NK-92 treated with Interleukin-12 subunit alpha and Interleukin-12 subunit beta, amount 100 ng/mL, for 24 hours (cell line): Measurements from ENCODE around the gene PTRHD1.
"Not testable (repeated sequence)": the region's sequence is repeated elsewhere in the genome, so short reads cannot be mapped to it uniquely, and the experiment has no call there.

Source experiments
- DNase-seq: peaks from one replicate; lab custom pipeline; 2025; lab: John Stamatoyannopoulos, UW

PTRHD1 gene

GRCh38 chr2:24792874-24793760, at the start of gene PTRHD1, which contains the start of gene CENPO:
Gene PTRHD1 (minus strand): TSS chr2:24793391. CDS start chr2:24793377, 14 bp downstream.
Gene CENPO (plus strand): TSS chr2:24793425. CDS start chr2:24793920, 495 bp downstream.
- DNase-seq: peak; percentile 92

- no peak for DNase-seq
Observed at GRCh38 chr2:24842081-24843050, 49.2 kb upstream of the PTRHD1 start.

GRCh38 chr2:24840962-24841945, 48.1 kb upstream of the PTRHD1 start:
- no peak for DNase-seq

GRCh38 chr2:24840164-24840869, 47.1 kb upstream of the PTRHD1 start:
- no peak for DNase-seq

- DNase-seq: no peak
Observed at GRCh38 chr2:24839729-24840128, 46.5 kb upstream of the PTRHD1 start.

DNA sequence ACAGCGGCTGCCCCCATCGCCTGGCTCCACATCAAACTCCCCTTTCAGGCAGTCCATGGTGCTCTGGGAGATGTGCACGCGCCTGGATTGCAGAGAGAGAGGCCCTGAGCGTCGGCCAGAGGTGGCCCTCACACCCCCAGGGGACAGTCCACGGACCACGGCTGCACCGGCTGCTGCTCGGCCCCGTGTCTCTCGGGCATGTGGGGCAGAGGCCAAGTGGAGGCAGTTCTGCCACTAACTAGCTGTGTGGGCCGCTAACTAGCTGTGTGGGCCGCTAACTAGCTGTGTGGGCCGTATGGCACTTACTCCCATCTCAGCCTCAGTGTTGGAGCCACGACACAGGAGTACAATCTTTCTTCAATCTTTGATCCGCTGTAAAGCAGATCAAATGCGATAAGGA, 45.4 kb upstream of the PTRHD1 start:
- no peak for DNase-seq

DNA sequence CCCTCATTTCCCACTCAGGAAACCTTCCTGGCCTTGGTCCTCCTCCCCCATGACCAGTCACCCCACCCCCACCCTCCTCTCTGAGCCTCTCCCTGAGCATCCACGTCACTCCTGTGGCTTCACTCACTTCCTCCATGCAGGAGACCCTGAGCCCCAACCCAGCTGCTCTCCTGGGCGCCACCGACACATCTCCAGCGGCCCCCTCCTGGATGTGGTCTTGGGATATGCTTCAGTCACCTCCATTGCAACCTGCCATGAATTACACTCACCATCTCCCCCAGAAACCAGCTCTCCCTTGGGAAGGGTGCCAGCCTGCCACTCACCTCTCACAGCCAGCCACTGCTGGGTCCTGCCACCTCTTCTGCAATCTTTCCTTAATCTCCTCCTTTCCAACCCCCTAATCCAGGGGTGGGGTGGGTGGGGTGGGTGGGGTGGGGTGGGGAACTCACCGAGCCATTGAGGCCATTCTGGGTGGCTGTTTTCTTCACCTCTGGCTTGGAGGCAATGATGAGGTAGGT, 44.9 kb upstream of the PTRHD1 start:
- DNase-seq: no peak

- no peak for DNase-seq
Observed at GRCh38 chr2:24836706-24837105, 43.5 kb upstream of the PTRHD1 start.

- no peak for DNase-seq
Observed at GRCh38 chr2:24836206-24836605, 43.0 kb upstream of the PTRHD1 start.

DNA sequence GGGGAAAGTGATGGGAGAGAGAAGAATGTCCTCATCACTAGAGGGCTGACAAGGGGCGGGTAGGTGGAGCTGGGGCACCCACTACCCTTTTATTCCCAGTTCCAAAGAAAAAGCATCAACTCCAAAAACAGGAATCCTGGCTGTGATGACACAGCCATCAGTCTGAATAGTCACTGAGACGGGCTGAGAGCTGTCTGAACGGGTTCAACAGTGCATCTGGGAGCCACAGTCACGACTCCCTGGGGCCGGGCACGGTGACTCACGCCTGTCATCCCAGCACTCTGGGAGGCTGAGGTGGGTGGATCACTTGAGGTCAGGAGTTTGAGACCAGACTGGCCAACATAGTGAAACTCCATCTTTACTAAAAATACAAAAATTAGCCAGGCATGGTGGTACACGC, 42.2 kb upstream of the PTRHD1 start:
- DNase-seq: not testable (repeated sequence)

DNA sequence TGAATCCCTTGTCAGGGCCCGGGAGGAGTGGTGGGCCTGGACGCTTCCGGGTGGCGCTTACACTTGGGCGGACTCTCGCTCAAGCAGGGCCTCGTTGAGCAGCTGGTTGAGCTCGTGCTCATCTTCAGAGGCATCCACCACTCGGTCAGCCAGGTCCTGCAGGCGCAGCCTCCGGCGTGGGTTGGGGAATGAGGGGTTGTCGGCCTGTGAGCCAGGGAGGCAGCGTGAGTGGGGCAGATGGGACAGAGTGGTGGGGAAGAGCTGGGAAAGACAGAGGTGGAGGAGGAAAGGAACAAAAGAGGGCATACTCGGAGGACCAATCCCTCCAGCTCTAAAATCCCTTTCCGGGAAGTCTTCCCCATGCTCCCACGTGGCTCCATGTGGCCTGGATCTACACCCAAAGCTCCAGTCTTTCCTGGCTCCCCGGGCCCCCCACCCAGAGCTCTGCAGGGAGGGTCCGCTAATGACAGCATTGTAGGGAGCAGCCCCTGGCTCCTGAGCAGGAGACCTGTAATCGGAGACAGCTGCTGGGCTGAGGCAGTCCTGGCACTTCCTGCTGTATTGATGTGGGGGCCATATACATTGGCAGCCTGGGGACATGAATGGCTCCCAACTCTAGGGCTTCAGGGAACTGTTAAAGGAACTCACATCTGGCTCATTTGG, 41.7 kb upstream of the PTRHD1 start:
- DNase-seq: no peak

- DNase-seq: no peak
Observed at GRCh38 chr2:24833821-24834732, 40.9 kb upstream of the PTRHD1 start.

- no peak for DNase-seq
Observed at GRCh38 chr2:24832931-24833701, 39.9 kb upstream of the PTRHD1 start.

DNA sequence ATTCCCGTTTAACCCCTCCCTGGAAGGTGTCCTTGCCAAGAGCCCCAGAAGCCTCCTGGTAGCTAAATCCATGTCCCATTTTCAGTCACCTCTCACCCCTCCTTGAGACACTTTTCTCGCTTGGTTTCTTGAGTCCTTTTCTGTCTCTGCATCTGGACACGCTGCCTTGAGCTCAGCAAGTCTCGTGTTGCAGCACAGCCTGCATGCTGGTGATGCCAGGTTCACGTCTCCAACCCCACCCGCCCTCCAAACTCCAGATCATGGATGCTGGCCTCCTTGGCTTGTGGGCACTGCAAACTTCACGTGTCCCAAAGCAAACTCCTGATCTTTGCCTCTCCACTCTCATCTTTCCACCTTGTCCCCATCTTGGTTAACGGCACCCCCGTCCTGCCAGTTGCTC, 39.3 kb upstream of the PTRHD1 start:
- DNase-seq: no peak

DNA sequence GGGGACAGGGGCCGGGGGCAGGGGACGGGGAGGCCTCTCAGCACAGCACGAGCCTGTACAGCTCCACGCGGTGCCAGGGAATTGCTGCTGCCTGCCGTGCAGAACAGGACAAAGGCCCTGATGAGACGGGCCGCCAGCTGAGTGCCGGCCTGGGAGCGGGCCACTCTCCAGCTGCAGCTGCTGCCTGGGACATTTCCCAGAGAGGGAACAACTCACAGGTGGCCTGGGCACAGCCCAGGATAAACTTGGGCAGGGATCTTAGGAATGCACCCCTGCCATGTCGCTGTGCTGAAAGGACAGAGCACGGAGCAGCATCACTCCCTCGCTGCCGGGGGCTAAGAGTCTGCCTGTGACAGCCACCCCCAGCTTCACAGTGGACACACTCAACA, 38.9 kb upstream of the PTRHD1 start:
- no peak for DNase-seq

- no peak for DNase-seq
Observed at GRCh38 chr2:24831221-24832072, 38.3 kb upstream of the PTRHD1 start.

DNA sequence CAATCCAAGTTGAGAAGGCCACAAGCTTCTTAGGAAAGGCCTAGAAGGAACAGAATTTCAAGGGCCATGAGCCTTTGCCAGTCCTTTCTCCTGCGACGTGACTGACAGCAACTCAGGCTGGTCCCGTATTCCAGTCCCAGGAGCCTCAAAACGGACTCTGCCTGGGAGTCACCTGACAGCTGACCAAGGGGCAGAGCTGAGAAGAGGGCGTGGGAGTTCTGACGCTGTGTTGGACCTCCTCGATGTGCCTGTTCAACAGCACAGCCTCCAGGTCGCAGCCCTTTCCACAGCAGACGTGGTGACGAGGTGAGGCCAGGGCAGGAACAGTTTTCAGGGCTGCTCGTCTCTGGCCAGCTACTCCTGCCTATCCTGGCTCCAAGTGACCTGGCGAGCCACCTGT, 37.6 kb upstream of the PTRHD1 start:
- DNase-seq: no peak
